Lung microvascular endothelial cell (primary cell): ENCODE data around the gene ADAMTSL4. TPM values are rescaled to one million over a fixed set of nuclear protein-coding genes. Genes with fewer than 3 reads are reported as not detected.

ENCODE experiments used
- DNase-seq, 2 donors: peaks; one replicate each; pipeline versions ENCODE4 v3.0.0 to v3.0.0-alpha.2; 2010; ENCODE audit warnings: low read depth in 2 of 2
- total RNA-seq: library from RNA; depleted of rRNA; stranded (reverse); fragments of >200 nt; gene quantifications from 2 replicates; pipeline ENCODE4 v1.2.1, GENCODE V29; 2014

Gene ADAMTSL4
- total RNA-seq, 1 donor from 2014 or later = 0.20 TPM

DNA sequence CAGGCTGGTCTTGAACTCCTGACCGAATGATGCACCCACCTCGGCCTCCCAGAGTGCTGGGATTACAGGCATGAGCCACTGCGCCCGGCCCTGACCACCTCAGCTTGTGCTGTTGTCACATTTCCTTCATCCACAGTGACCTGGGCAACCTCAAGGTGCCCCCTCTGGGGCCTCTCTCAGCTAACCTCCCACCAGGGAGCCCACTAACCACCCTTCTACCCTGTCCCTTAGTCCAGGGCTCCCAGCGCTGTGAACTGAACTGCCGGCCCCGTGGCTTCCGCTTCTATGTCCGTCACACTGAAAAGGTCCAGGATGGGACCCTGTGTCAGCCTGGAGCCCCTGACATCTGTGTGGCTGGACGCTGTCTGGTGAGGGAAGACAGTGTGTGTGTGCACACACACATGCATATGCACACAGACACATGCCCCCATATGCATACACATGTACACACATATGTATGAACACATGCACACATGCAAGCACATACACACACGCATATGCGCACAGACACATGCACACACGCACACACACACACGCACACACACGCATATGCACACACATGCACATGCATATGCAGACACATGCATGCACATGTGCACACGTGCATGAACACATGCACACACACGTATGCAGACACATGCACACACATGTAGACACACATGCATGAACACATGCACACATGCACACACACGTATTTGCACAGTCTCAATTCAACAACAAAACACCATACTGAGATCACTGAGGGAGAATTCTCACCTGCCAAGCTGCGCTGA, 6.2 kb downstream of the ADAMTSL4 start:
- DNase-seq = peak; percentile 16 to 19

DNA sequence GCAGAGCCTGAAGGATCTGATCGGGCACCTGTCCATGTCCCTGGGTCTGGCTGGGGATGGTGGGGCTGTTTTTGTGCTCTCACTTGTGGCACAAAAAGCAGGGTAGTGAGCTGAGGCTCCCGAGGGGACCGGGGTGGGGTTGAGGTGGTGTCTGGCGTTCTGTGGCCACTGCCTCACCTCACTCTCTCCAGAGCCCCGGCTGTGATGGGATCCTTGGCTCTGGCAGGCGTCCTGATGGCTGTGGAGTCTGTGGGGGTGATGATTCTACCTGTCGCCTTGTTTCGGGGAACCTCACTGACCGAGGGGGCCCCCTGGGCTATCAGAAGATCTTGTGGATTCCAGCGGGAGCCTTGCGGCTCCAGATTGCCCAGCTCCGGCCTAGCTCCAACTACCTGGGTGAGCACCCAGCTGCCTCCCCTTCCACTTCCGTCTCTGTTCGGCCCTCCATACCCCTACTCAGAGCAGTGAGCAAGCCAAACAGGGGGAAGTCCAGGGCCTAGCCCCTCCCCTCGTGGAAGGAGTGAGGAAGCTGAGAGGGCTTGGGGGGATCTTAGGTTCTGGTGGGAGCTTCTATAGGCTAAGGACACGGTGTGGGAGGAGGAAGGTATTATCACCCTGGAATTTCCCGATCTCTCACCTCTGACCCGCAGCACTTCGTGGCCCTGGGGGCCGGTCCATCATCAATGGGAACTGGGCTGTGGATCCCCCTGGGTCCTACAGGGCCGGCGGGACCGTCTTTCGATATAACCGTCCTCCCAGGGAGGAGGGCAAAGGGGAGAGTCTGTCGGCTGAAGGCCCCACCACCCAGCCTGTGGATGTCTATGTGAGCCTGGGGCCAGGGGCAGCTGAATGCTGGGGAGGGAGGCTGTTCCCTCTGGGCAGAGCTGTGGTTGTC, 7.0 kb downstream of the ADAMTSL4 start:
- no peak for DNase-seq

DNA sequence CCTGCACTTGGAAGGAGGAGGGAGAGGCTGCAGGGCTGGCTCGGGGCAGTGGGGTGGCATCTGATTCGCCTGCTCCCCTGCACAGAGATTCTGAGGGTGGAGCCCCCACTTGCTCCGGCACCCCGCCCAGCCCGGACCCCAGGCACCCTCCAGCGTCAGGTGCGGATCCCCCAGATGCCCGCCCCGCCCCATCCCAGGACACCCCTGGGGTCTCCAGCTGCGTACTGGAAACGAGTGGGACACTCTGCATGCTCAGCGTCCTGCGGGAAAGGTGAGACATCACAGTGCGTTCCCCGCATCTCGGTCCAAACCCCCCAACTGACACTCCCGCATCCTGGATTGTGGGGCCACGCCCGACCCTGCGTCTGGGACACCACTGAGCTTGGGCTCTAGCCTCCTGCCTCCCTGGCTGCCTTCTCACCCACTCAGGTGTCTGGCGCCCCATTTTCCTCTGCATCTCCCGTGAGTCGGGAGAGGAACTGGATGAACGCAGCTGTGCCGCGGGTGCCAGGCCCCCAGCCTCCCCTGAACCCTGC, 7.9 kb downstream of the ADAMTSL4 start:
- no peak for DNase-seq

DNA sequence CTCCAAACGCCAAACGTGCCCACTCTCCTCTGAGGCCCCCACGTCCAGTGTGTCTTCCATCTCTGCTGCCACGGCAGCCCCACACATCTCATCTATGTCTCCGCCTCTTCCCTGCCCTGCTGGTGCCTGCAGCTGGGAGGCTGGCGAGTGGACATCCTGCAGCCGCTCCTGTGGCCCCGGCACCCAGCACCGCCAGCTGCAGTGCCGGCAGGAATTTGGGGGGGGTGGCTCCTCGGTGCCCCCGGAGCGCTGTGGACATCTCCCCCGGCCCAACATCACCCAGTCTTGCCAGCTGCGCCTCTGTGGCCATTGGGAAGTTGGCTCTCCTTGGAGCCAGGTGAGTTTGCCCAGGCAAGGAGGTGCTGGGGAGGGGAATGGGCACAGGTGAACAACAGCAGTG, 8.6 kb downstream of the ADAMTSL4 start:
- DNase-seq = peak; percentile 7 to 15

DNA sequence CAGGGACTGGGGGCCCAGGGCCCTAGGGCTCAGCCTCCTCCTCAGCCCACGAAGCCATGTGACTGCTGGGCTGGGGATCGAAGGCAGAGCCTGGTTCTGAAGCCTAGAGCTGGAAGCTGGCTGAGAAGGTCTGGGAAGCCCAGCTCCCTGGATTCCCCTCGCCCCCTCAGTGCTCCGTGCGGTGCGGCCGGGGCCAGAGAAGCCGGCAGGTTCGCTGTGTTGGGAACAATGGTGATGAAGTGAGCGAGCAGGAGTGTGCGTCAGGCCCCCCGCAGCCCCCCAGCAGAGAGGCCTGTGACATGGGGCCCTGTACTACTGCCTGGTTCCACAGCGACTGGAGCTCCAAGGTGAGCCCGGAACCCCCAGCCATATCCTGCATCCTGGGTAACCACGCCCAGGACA, 9.1 kb downstream of the ADAMTSL4 start:
- peak in 1 of 2 donors; percentile 10 for DNase-seq

DNA sequence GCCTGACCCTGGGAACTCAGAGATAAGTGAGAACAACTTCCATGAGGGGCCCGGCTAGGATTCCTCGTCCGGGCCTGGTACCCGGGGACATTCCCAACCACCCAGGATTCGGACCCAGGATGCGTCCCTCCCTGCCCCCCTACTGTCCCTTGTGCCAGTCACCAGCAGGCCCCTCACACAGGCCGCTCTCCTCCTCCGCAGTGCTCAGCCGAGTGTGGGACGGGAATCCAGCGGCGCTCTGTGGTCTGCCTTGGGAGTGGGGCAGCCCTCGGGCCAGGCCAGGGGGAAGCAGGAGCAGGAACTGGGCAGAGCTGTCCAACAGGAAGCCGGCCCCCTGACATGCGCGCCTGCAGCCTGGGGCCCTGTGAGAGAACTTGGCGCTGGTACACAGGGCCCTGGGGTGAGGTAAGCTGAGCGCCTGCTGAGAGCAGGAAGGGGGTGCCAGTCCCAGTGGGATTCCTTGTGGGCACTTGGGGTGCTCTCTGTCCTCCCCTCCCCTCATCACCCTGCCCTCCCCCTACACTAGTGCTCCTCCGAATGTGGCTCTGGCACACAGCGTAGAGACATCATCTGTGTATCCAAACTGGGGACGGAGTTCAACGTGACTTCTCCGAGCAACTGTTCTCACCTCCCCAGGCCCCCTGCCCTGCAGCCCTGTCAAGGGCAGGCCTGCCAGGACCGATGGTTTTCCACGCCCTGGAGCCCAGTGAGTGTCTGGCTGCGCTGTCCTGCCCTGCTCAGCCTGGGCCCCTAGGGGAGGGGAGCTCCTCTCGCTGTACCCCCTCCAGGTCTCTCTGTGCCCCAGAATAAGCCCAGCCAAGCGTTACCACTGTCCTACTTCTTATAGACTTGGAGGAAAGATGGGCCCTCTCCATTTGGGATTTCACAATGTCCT, 9.8 kb downstream of the ADAMTSL4 start:
- peak; percentile 85 for DNase-seq

DNA sequence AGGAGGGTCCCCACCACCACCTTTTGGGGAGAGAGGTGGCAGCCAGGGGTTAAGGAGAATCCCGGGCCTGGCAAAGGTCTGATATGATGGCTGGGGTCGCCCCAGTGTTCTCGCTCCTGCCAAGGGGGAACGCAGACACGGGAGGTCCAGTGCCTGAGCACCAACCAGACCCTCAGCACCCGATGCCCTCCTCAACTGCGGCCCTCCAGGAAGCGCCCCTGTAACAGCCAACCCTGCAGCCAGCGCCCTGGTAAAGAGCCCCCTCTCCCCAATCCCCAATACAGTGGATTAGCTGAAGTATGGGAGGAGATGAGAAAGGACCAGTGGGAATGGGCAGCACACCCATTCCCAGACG, 10.4 kb downstream of the ADAMTSL4 start:
- no peak for DNase-seq

DNA sequence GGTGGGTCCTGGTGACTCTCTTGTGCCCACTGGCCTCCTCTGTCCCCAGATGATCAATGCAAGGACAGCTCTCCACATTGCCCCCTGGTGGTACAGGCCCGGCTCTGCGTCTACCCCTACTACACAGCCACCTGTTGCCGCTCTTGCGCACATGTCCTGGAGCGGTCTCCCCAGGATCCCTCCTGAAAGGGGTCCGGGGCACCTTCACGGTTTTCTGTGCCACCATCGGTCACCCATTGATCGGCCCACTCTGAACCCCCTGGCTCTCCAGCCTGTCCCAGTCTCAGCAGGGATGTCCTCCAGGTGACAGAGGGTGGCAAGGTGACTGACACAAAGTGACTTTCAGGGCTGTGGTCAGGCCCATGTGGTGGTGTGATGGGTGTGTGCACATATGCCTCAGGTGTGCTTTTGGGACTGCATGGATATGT, 10.8 kb downstream of the ADAMTSL4 start:
- peak; percentile 74 to 85 for DNase-seq

DNA sequence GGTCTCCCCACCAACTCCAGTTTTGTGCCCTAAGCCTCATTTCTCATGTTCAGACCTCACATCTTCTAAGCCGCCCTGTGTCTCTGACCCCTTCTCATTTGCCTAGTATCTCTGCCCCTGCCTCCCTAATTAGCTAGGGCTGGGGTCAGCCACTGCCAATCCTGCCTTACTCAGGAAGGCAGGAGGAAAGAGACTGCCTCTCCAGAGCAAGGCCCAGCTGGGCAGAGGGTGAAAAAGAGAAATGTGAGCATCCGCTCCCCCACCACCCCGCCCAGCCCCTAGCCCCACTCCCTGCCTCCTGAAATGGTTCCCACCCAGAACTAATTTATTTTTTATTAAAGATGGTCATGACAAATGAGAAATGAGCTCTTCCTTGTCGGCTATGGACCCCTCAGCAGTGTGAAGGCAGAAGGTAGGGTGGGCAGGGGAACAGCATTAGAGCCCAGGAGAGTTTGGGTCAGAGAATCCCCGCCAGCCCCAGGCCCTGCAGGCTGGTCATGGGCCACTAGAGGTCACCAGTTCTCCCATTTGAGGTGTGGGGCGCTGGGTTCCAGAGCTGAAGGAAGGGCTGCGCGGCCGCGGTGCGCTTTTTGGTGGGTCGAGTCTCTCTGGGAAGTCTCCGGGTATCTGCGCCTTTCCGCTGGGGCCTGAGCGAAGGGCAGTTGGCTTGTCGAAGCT, 11.5 kb downstream of the ADAMTSL4 start:
- DNase-seq = peak in 1 of 2 donors; percentile 88

DNA sequence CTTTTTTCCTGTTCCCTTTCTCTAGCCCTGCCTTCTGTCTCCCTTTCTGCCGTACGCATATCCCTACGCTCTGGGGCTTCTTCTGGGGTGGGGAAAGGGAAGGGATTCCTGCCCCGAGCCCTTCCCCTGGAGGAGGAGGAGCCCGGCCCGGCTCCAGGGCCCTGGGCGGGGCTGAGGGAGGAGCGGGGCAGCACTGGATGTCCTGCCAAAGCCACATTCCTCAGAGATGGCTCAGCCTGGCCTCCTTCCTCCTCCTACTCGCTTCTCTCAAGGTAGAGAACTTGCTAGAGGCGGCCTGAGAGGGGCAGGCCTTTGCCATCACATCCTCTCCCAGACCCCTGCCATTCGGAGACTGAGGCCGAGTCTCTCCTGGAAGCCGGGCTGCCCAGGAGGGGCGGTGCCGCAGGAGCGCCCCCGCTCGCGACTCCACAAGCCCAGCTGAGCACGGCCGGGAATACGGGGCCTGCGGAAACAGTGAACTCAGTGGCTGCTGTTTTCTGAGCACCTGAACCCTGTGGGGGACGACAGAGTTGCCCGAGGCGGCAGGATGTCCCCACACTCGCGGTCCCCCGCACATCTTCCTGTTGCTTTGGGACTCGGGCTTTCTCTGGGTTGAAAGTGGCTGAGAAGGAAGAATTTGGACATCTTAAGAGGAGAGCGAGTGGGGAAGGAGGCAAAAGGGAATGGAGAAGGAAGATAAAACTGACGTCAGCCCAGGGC, 12.2 kb downstream of the ADAMTSL4 start:
- peak; percentile 86 to 99 for DNase-seq

DNA sequence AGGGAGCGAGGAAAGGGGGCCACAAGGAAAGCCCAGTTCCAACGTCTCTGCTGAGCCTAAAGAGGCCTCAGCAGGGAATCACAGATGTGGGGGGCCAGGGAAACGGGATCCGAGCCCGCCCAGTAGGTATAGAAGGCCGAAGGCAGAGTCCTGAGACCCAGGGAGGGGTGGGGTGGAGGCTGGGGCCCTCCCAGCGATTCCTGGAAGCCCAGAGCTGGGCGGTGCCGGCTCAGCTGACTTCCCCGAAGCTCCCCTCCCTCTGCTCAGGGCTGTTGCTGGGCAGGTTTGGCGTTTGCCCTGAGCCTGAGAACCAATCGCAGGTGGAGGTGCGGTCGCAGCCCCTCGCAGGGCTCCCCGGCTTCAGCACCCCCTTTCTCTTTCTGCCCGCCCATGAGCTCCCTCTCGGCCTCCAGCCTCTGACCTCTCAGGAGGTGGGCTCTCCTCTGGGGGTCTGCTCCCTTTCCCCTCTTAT, 12.8 kb downstream of the ADAMTSL4 start:
- peak; percentile 93 to 94 for DNase-seq

DNA sequence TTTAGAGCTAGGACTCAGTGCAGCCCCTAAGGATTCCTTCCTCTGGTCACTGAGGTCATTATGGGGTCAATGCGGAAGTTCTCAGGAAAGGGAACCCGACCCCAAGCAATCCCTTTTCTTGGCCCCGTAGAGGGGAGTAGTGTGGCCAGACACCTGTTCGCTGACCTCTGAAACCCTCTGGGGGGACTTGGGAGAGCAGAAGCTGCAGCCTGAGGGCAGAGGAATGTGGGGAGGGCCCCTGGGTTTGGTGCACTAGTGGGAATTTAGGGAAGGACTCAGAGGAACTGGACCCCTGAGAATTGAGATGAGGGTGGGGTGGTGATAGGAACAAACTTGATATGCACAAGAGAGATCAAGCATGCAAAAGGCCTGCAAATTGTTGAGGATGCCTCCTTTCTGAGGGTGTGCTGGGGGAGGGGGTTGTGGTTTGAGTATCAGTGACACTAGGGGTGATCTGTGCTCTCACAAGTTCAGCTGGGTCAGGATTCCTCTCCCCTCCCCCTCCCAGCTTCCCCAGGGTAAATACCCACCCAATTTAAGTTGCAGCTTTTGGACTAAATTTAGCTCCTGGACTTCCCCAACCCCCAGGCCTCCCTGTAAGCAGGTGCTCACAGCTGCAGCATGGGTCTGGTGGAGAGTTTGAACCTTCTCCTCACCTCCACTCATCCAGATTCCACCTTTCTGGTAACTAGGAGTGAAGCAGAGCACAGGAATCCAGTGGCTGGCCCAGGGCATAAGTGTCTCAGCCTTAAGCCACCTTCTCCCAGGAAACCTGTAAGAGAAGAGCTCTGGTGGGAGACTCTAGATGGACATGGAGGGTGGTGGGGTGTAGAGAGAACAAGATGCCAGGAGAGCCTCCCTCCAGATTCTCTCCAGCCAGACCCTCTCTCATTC, 13.5 kb downstream of the ADAMTSL4 start:
- DNase-seq = peak; percentile 20 to 28

DNA sequence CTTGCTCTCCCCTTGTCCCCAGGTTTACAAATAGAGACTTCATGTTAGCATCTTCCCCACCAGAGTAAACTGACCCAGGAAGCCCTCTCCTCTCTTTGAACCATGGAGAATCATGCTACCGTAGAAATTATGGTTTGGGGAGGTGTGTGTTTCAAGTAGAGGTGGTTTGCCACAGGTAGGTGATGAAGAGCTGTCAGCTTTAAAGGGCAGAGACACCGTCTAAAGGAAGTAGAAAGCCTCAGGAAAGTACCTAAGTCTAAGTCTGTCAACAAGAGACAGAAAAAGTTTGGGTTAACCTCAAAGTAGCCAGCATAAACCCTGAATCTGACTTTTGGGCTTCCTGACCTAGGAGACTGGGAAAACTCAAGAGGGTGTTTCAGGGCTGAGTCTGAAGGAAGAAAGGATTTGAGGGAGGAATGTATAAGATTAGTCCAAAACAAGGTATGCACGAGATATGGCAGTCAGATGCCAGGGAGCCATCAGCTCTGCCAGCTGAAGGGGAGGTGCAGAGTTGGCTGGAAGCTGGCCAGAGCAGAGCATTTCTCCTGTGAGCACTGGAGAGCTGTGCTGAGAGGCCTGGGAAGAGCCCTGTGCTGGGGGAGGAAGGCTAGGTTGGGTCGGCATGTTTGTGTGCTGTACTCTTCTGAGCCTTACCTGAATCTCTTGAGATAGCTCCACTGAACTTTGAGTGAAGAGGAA, 14.3 kb downstream of the ADAMTSL4 start:
- DNase-seq = peak; percentile 48 to 59

DNA sequence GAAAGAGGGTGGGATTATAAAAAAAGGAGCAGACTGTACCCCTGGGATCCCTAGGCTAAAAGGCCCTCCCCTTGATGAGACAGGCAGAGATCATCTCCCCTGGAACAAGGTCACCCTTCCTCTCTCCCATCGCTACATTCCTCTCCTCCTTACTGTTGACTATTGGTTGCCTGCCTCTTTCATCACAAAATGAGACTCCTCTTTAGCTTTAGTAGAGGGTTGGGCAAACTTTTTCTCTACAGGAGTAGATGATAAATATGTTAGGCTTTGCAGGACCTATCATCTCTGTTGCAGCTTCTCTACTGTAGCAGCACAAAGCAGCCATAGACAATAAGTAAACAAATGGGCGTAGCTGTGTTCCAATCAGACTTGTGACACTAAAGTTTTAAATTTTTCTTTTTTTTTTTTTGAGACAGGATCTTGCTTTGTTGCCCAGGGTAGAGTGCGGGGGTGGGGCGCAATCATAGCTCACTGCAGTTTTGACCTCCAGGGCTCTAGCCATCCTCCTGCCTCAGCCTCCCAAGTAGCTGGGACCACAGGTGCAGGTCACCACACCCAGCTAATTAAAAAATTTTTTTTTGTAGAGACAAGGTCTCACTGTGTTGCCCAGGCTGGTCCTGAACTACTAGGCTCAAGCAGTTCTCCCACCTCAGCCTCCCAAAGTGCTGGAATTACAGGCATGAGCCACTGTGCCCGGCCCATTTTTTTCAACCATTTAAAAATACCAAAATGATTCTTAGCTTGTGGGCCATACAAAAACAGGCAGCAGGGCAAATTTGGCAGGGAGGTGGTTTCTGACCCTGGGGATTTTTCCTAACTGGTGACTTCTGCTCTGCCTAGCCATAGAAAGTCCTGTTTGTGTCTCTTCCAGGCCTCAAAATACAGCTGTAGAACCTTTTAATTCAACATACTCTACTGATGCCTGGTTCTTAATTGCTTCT, 15.1 kb downstream of the ADAMTSL4 start:
- DNase-seq = peak; percentile 14 to 21

DNA sequence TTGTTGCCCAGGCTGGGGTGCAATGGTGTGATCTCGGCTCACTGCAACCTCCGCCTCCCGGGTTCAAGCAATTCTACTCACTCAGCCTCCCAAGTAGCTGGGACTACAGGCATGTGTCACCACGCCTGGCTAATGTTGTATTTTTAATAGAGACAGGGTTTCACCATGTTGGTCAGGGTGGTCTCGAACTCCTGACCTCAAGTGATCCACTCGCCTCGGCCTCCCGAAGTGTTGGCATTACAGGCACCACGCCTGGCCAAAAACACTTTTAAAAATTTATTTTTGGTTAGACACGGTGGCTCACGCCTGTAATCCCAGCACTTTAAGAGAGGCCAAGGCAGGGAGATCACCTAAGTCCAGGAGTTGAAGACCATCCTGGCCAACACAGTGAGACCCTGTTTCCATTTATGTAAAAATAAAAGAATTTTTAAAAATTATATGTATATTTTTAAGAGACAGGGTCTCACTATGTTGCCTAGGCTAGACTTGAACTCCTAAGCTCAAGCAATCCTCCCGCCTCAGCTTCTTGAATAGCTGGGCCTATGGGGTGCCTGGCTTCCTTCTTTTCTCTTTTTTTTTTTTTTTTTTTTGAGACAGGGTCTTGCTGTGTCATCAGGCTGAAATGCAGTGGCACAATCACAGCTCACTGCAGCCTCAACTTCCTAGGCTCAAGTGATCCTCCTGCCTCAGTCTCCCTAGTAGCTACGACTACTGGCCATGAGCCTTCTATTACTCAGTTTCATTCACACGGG, 16.2 kb downstream of the ADAMTSL4 start:
- DNase-seq = peak; percentile 5 to 9

DNA sequence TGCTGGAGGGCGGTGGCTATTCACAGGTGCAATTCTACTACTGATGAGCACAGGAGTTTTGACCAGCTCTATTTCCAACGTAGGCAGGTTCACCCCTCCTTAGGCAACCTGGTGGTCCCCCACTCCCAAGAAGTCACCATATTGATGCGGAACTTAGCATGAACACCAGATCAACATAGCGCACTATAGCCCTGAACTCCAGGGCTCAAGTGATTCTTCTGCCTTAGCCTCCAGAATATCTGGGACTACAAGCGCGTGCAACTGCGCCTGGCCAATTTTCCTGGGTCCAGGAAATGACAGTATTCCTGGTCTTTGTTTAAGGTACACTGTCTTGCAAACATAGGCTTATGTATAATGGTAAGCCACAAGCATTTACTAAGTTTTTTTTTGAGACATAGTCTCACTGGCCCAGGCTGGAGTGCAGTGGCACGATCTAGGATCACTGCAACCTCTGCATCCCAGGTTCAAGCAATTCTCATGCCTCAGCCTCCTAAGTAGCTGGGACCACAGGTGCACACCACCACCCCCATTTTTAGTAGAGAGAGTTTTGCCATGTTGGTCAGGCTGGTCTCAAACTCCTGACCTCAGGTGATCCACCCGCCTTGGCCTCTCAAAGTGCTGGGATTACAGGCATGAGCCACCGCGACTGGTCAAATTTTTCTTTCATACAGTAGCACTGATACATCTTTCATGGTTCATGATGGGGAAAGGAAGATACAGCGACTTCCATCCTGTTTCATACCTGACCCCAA, 17.6 kb downstream of the ADAMTSL4 start:
- DNase-seq = peak; percentile 12 to 69
